Activated CD8-positive, alpha-beta T cell treated with anti-CD3 and anti-CD28 coated beads for 36 hours (primary cell): ENCODE data around the gene MRPL4. TPM values are rescaled to one million over a fixed set of nuclear protein-coding genes. Genes with fewer than 3 reads are reported as not detected.

Source experiments
- ATAC-seq: fragments of 200-7000 bp; cut with Tn5 transposase; one replicate; pipeline ENCODE4 v1.10.0; 2021; ENCODE audit warnings: mild to moderate bottlenecking, moderate library complexity
- CTCF ChIA-PET: fragments of 350-600 bp; sonication (Branson Sonifier 250); formaldehyde crosslinking; loops from one replicate; lab custom pipeline; 2021; ENCODE audit warnings: antibody characterized with exemption; lab: Charles Lee
- POLR2A ChIA-PET: fragments of 350-600 bp; sonication (Branson Sonifier 250); formaldehyde crosslinking; loops from one replicate; lab custom pipeline; 2021; ENCODE audit warnings: antibody characterized with exemption; lab: Charles Lee
- DNase-seq: peaks from one replicate; pipeline ENCODE4 v3.0.0-alpha.2; 2020
- H3K27ac Mint-ChIP-seq: one replicate; pipeline ENCODE4 v1.8.0; 2021; ENCODE audit warnings: mild to moderate bottlenecking, mixed read lengths
- H3K27me3 Mint-ChIP-seq: one replicate; pipeline ENCODE4 v1.8.0; 2021; ENCODE audit warnings: mixed read lengths
- H3K36me3 Mint-ChIP-seq: one replicate; pipeline ENCODE4 v1.8.0; 2021; ENCODE audit warnings: low read depth, mixed read lengths
- H3K4me1 Mint-ChIP-seq: one replicate; pipeline ENCODE4 v1.8.0; 2021; ENCODE audit warnings: low read depth, mixed read lengths
- H3K4me3 Mint-ChIP-seq: one replicate; pipeline ENCODE4 v1.8.0; 2021; ENCODE audit warnings: mild to moderate bottlenecking, moderate library complexity, mixed read lengths
- H3K9me3 Mint-ChIP-seq: one replicate; pipeline ENCODE4 v1.8.0; 2021; ENCODE audit warnings: mixed read lengths
- CTCF ChIP-seq: fragments of 200-600 bp; IDR thresholded peaks from one replicate; pipeline ENCODE4 v1.8.0; 2022; ENCODE audit warnings: antibody characterized with exemption, mild to moderate bottlenecking
- intact Hi-C: fragments of 100-400 bp; cut with micrococcal nuclease; formaldehyde crosslinking; loops from one replicate; pipeline ENCODE4 v1.10.0; 2022
- total RNA-seq, 2 experiments: library from RNA; stranded (reverse); gene quantifications; one replicate each; pipeline ENCODE4 v1.2.3, GENCODE V29; 2021

MRPL4 gene
- total RNA-seq, 2 experiments from 2014 or later: 151 to 153 TPM

GRCh38 chr19:10286803-10287737, 35.1 kb downstream of the MRPL4 start, which contains the start of gene ICAM4:
ICAM4 (plus strand) TSS chr19:10286955; CDS start chr19:10287013, 58 bp downstream.
- CTCF ChIA-PET: interaction anchor here (1.2 to 3.5 kb wide), 6 partner anchors 17 to 131 kb away, joined by 4 to 32 read pairs (median 12); partner anchors contain the start of gene ICAM1
- intact Hi-C loops: no loop called here
- POLR2A ChIA-PET: interaction anchor here (0.5 to 9.2 kb wide), 13 partner anchors 8 to 368 kb away, joined by 3 to 107 read pairs (median 3); partner anchors contain the start of genes ICAM1, RAVER1 and TYK2
- Mint-ChIP-seq H3K4me1 (peaks cover 61% of the 10 kb centered on the region), H3K27me3 (peaks cover 35% of the 10 kb centered on the region), H3K4me3 (peak within 1 kb of the TSS; percentile 19), H3K9me3 (no peaks in the 10 kb centered on the region), H3K36me3 (peaks cover 34% of the 10 kb centered on the region), H3K27ac (peak within 1 kb of the TSS; percentile 48)
- ATAC-seq (peak; percentile 32), DNase-seq (peak; percentile 71)
- TF ChIP-seq CTCF: no peak

GRCh38 chr19:10288662-10289166, 36.7 kb downstream of the MRPL4 start:
- POLR2A ChIA-PET: interaction anchor here (1.1 to 9.2 kb wide), 8 partner anchors 9 to 99 kb away, joined by 3 to 107 read pairs (median 8); partner anchors contain the start of genes FDX2, ICAM1, RAVER1 and TYK2
- CTCF ChIA-PET: interaction anchor here (1.0 to 3.5 kb wide), 8 partner anchors 19 to 129 kb away, joined by 3 to 32 read pairs (median 4); partner anchors contain the start of genes ICAM1 and S1PR2
- H3K9me3 Mint-ChIP-seq: no peaks in the 10 kb centered on the region
- no peak for TF ChIP-seq CTCF
- H3K4me1 Mint-ChIP-seq: peaks cover 75% of the 10 kb centered on the region
- intact Hi-C loops: no loop called here
- H3K27ac Mint-ChIP-seq: peak overlapping the region; percentile 66
- H3K27me3 Mint-ChIP-seq: peaks cover 52% of the 10 kb centered on the region
- DNase-seq: peak; percentile 66
- H3K36me3 Mint-ChIP-seq: peaks cover 28% of the 10 kb centered on the region
- ATAC-seq: peak; percentile 10
- H3K4me3 Mint-ChIP-seq: peak overlapping the region; percentile 73

GRCh38 chr19:10289167-10289835, 37.3 kb downstream of the MRPL4 start:
- peak; percentile 57 for ATAC-seq
- peak overlapping the region; percentile 73 for H3K4me3 Mint-ChIP-seq
- TF ChIP-seq CTCF: no peak
- POLR2A ChIA-PET: interaction anchor here (0.8 to 9.2 kb wide), 11 partner anchors 10 to 99 kb away, joined by 3 to 107 read pairs (median 8); partner anchors contain the start of genes FDX2, ICAM1, RAVER1 and TYK2
- intact Hi-C loops: no loop called here
- peaks cover 23% of the 10 kb centered on the region for H3K36me3 Mint-ChIP-seq
- H3K9me3 Mint-ChIP-seq: no peaks in the 10 kb centered on the region
- H3K27ac Mint-ChIP-seq: peak overlapping the region; percentile 75
- H3K27me3 Mint-ChIP-seq: peaks cover 58% of the 10 kb centered on the region
- H3K4me1 Mint-ChIP-seq: peaks cover 75% of the 10 kb centered on the region
- CTCF ChIA-PET: interaction anchor here (0.6 to 3.5 kb wide), 13 partner anchors 15 to 411 kb away, joined by 3 to 32 read pairs (median 4); partner anchors contain the start of genes ICAM1 and S1PR2
- DNase-seq: peak; percentile 88

- ATAC-seq (peak; percentile 7), DNase-seq (peak; percentile 67)
- ChIA-PET CTCF (interaction anchor here (0.6 to 3.5 kb wide), 12 partner anchors 16 to 410 kb away, joined by 3 to 32 read pairs (median 4); partner anchors contain the start of genes ICAM1 and S1PR2), POLR2A (interaction anchor here (0.8 to 9.2 kb wide), 11 partner anchors 10 to 98 kb away, joined by 3 to 107 read pairs (median 8); partner anchors contain the start of genes FDX2, ICAM1, RAVER1 and TYK2)
- Mint-ChIP-seq H3K4me3 (peak within 1 kb of the TSS; percentile 73), H3K4me1 (peaks cover 78% of the 10 kb centered on the region), H3K36me3 (peaks cover 17% of the 10 kb centered on the region), H3K27ac (peak within 1 kb of the TSS; percentile 75), H3K27me3 (peaks cover 63% of the 10 kb centered on the region), H3K9me3 (no peaks in the 10 kb centered on the region)
- intact Hi-C loops: no loop called here
- no peak for TF ChIP-seq CTCF
Observed at GRCh38 chr19:10289836-10290356, 37.9 kb downstream of the MRPL4 start, which contains the start of gene ICAM5. ICAM5 (plus strand) TSS chr19:10289952; CDS start chr19:10290044, 92 bp downstream.
